Endothelial cell of hepatic sinusoid (primary cell): Measurements from ENCODE around the gene CFAP210.

Experiments used
- in situ Hi-C: cut with HindIII; loops from 2 replicates; pipeline ENCODE4 v1.10.0; 2017; ENCODE audit warnings: low sequenced_read_pairs

CFAP210 gene

GRCh38 chr2:169694113-169694893, at the start of gene CFAP210, which contains the start of gene PHOSPHO2:
TSS of gene CFAP210 (minus strand) at chr2:169694405. CDS start at chr2:169694327, 78 bp downstream.
TSS of gene PHOSPHO2 (plus strand) at chr2:169694469. CDS start at chr2:169700972, 6,503 bp downstream.
- in situ Hi-C loops: no loop called here

- in situ Hi-C loops: no loop called here
These were observed 49.3 kb upstream of the CFAP210 start for GRCh38 chr2:169743549-169743948.

- in situ Hi-C loops: loop anchor here (5.0 kb wide), 1 partner anchor 37 kb away; no protein-coding TSS in a partner anchor
These were observed 45.1 kb upstream of the CFAP210 start for GRCh38 chr2:169739351-169739750.

- in situ Hi-C loops: loop anchor here (5.0 kb wide), 1 partner anchor 36 kb away; no protein-coding TSS in a partner anchor
These were observed 44.5 kb upstream of the CFAP210 start for GRCh38 chr2:169738566-169739229.

- in situ Hi-C loops: loop anchor here (5.0 kb wide), 1 partner anchor 35 kb away; no protein-coding TSS in a partner anchor
These were observed 42.7 kb upstream of the CFAP210 start for GRCh38 chr2:169736902-169737301.

- in situ Hi-C loops: loop anchor here (5.0 kb wide), 1 partner anchor 33 kb away; no protein-coding TSS in a partner anchor
These were observed 41.4 kb upstream of the CFAP210 start for GRCh38 chr2:169735623-169736022.

GRCh38 chr2:169734169-169734847, 40.1 kb upstream of the CFAP210 start:
- in situ Hi-C loops: loop anchor here (5.0 kb wide), 1 partner anchor 68 kb away; no protein-coding TSS in a partner anchor

- in situ Hi-C loops: loop anchor here (5.0 kb wide), 1 partner anchor 70 kb away; no protein-coding TSS in a partner anchor
These were observed 38.6 kb upstream of the CFAP210 start for GRCh38 chr2:169732583-169733358.

GRCh38 chr2:169732075-169732474, 37.9 kb upstream of the CFAP210 start:
- in situ Hi-C loops: loop anchor here (5.0 kb wide), 1 partner anchor 70 kb away; no protein-coding TSS in a partner anchor

GRCh38 chr2:169729274-169729605, 35.0 kb upstream of the CFAP210 start:
- in situ Hi-C loops: no loop called here

- in situ Hi-C loops: no loop called here
These were observed 32.9 kb upstream of the CFAP210 start for GRCh38 chr2:169727065-169727464.

- in situ Hi-C loops: no loop called here
These were observed 26.8 kb upstream of the CFAP210 start for GRCh38 chr2:169721016-169721415.

GRCh38 chr2:169718930-169719504, 24.8 kb upstream of the CFAP210 start:
- in situ Hi-C loops: no loop called here

GRCh38 chr2:169717691-169718063, 23.5 kb upstream of the CFAP210 start:
- in situ Hi-C loops: no loop called here

GRCh38 chr2:169716938-169717690, 22.9 kb upstream of the CFAP210 start:
- in situ Hi-C loops: no loop called here

- in situ Hi-C loops: no loop called here
These were observed 22.2 kb upstream of the CFAP210 start for GRCh38 chr2:169716238-169716886.

- in situ Hi-C loops: no loop called here
These were observed 21.4 kb upstream of the CFAP210 start for GRCh38 chr2:169715379-169716237.

- in situ Hi-C loops: no loop called here
These were observed 20.5 kb upstream of the CFAP210 start for GRCh38 chr2:169714699-169715098.
